OCI-LY3 (cell line): ENCODE results near the gene VEGFD.

ENCODE experiments used
- EZH2phosphoT487 ChIP-seq: fragments of 200-600 bp; shearing (Covaris generic); IDR thresholded peaks from 2 replicates; pipeline ENCODE4 v1.6.1; 2018; ENCODE audit warnings: antibody characterized with exemption, mixed run types, low read depth
- TF ChIP-seq, protein P1 (sequence below): fragments of 200-600, 300-600 bp; sonication (generic); IDR thresholded peaks from 2 replicates; pipeline ENCODE4 v1.5.1; 2014; ENCODE audit warnings: antibody characterized with exemption, low read length, low read depth

DNA sequence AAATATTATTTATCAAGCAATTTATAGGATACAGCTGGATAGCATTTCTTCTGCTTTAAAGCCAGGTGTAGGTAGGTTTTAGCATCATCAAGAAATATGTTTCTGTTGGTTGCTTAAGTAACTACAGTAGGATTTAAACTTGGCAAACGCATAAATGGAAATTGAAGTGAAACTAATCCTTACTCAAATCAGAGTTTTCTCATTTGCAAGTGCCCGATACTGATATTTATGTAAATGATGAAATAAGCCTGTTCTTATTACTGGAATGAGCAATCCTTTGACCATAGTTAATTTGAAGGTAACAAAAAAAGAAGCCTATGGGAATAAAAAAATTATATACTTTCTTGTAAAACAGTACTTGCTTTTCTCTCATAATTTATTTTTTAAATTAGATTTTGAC lies 25.7 kb downstream of the VEGFD start:
- TF ChIP-seq, protein P1, sequence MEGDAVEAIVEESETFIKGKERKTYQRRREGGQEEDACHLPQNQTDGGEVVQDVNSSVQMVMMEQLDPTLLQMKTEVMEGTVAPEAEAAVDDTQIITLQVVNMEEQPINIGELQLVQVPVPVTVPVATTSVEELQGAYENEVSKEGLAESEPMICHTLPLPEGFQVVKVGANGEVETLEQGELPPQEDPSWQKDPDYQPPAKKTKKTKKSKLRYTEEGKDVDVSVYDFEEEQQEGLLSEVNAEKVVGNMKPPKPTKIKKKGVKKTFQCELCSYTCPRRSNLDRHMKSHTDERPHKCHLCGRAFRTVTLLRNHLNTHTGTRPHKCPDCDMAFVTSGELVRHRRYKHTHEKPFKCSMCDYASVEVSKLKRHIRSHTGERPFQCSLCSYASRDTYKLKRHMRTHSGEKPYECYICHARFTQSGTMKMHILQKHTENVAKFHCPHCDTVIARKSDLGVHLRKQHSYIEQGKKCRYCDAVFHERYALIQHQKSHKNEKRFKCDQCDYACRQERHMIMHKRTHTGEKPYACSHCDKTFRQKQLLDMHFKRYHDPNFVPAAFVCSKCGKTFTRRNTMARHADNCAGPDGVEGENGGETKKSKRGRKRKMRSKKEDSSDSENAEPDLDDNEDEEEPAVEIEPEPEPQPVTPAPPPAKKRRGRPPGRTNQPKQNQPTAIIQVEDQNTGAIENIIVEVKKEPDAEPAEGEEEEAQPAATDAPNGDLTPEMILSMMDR: no peak
- TF ChIP-seq EZH2phosphoT487: no peak
